Measurements from ENCODE around the gene CCDC167.

CCDC167 gene

GRCh38 chr6:37524970-37525318 is 25.3 kb upstream of the CCDC167 start:
- no peak for TF ChIP-seq CTCF (IDR thresholded peaks at IDR 0.05; ENCODE audit: low read depth, low read length)
- no peaks in the 10 kb centered on the region for H3K36me3 ChIP-seq
- no peaks in the 10 kb centered on the region for H3K9me3 ChIP-seq
- H3K4me3 ChIP-seq (ENCODE audit: low read depth, low read length): no peak overlapping the region
- DNase-seq: no peak
- H3K4me1 ChIP-seq: no peaks in the 10 kb centered on the region
- H3K27me3 ChIP-seq: no peaks in the 10 kb centered on the region

- DNase-seq: no peak
- TF ChIP-seq CTCF (IDR thresholded peaks at IDR 0.05; ENCODE audit: low read depth, low read length): no peak
- Histone ChIP-seq H3K4me1 (no peaks in the 10 kb centered on the region), H3K9me3 (no peaks in the 10 kb centered on the region), H3K4me3 (ENCODE audit: low read depth, low read length) (no peak overlapping the region), H3K36me3 (no peaks in the 10 kb centered on the region), H3K27me3 (no peaks in the 10 kb centered on the region)
Observed at GRCh38 chr6:37524025-37524969, 24.6 kb upstream of the CCDC167 start.

- Histone ChIP-seq H3K4me1 (no peaks in the 10 kb centered on the region), H3K36me3 (no peaks in the 10 kb centered on the region), H3K9me3 (no peaks in the 10 kb centered on the region), H3K4me3 (ENCODE audit: low read depth, low read length) (no peak overlapping the region), H3K27me3 (no peaks in the 10 kb centered on the region)
- no peak for DNase-seq
- TF ChIP-seq CTCF (IDR thresholded peaks at IDR 0.05; ENCODE audit: low read depth, low read length): no peak
Observed at GRCh38 chr6:37523412-37523811, 23.7 kb upstream of the CCDC167 start.

GRCh38 chr6:37522836-37523235 is 23.1 kb upstream of the CCDC167 start:
- TF ChIP-seq CTCF (IDR thresholded peaks at IDR 0.05; ENCODE audit: low read depth, low read length): no peak
- H3K9me3 ChIP-seq: no peaks in the 10 kb centered on the region
- no peaks in the 10 kb centered on the region for H3K36me3 ChIP-seq
- H3K27me3 ChIP-seq: no peaks in the 10 kb centered on the region
- no peak for DNase-seq
- H3K4me1 ChIP-seq: no peaks in the 10 kb centered on the region
- H3K4me3 ChIP-seq (ENCODE audit: low read depth, low read length): no peak overlapping the region

GRCh38 chr6:37521674-37522073 is 22.0 kb upstream of the CCDC167 start:
- peaks cover 4% of the 10 kb centered on the region for H3K4me1 ChIP-seq
- H3K4me3 ChIP-seq (ENCODE audit: low read depth, low read length): no peak overlapping the region
- DNase-seq: no peak

More at GRCh38 chr6:37521674-37522073, 22.0 kb upstream of the CCDC167 start:
- Histone ChIP-seq H3K27me3 (no peaks in the 10 kb centered on the region), H3K36me3 (no peaks in the 10 kb centered on the region), H3K9me3 (no peaks in the 10 kb centered on the region)
- TF ChIP-seq CTCF (IDR thresholded peaks at IDR 0.05; ENCODE audit: low read depth, low read length): no peak
